ENCODE results near the gene MLPH.

DNA sequence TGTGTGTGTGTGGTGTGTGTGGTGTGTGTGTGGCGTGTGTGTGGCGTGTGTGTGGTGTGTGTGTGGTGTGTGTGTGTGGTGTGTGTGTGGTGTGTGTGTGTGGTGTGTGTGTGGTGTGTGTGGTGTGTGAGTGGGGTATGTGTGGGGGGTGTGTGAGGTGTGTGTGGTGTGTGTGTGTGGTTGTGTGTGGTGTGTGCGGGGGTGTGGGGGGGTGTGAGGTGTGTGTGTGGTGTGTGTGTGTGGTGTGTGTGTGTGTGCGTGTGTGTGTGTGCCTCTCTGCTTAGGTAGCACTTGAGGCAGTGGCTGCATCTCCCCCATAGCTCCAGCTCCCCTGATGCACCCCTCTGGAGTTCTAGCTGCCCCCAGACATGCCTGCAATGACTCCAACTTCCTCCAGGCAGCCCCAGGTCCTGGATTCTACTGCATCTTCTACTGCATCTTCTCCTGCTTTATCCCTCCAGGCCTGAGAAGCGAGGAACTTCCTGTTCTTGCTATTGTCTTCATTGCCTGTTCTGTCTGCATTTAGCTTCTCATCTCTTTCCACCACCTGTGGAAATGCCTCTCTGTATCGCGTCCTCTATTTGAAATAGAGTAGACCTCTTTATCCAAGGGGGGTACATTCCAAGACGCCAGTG lies 22.2 kb upstream of the MLPH start:
- TF ChIP-seq CTCF (IDR thresholded peaks at IDR 0.05; ENCODE audit: borderline replicate concordance, extremely low read depth, low read length, poor library complexity, severe bottlenecking) (no peak), EZH2 (IDR thresholded peaks at IDR 0.05; ENCODE audit: borderline replicate concordance, low read depth, low read length, severe bottlenecking) (no peak)

All from DND-41 (cell line).